Measurements from ENCODE around the gene SLC22A12. TPM values are rescaled to one million over a fixed set of nuclear protein-coding genes. Genes with fewer than 3 reads are reported as not detected.

SLC22A12 gene
- total RNA-seq, 1 donor from 2014 or later: not detected

DNA sequence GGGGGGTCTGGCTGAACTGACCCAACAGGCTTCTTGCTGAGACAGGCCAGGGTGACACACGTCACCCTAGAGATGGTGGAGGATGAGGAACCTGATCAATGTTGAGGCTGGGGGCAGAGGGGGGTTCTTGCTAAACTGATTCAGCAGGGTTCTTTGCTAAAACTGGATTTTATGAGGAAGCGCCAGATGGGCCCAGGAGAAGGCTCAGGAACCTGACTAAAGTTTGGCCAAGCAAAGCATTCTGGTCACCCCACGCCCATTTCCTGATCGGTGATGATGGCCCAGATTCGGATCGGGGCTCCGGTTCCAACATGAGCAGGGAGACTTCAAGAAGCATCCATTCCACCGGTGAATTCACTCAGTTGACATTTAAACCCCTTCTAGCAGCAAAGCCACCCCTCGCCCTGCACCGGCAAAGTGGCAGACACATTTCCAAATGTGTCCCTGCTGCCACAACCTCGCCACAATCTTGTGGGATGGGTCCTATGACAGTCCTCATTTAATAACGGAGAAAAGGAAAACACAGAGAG, 34.2 kb upstream of the SLC22A12 start:
- Histone ChIP-seq H3K27ac (no peak overlapping the region), H3K79me2 (ENCODE audit: low read depth) (no peaks in the 10 kb centered on the region), H3K27me3 (no peaks in the 10 kb centered on the region), H2AFZ (replicated peaks) (no peak overlapping the region), H3F3A (ENCODE audit: low read depth) (no peaks in the 10 kb centered on the region), H3K4me3 (no peak overlapping the region), H3K9ac (no peak overlapping the region), H4K20me1 (ENCODE audit: low read depth) (no peaks in the 10 kb centered on the region), H3K4me2 (no peak overlapping the region), H3K4me1 (peaks cover 17% of the 10 kb centered on the region), H3K9me3 (ENCODE audit: low read depth) (no peaks in the 10 kb centered on the region), H3K36me3 (no peaks in the 10 kb centered on the region)
- H3K27ac Mint-ChIP-seq: peak overlapping the region; percentile 81
- H3K36me3 Mint-ChIP-seq: no peaks in the 10 kb centered on the region
- H3K4me1 Mint-ChIP-seq: peaks cover 67% of the 10 kb centered on the region
- H3K4me3 Mint-ChIP-seq: no peak overlapping the region
- H3K9me3 Mint-ChIP-seq: peaks cover 10% of the 10 kb centered on the region
- H3K27me3 Mint-ChIP-seq (ENCODE audit: insufficient read depth, low read depth): peaks cover 15% of the 10 kb centered on the region
- DNase-seq (ENCODE audit: low spot score): no peak
- TF ChIP-seq EZH2phosphoT487 (IDR thresholded peaks at IDR 0.05) (no peak), EZH2 (IDR thresholded peaks at IDR 0.05) (no peak)
- TF ChIP-seq, protein P1, sequence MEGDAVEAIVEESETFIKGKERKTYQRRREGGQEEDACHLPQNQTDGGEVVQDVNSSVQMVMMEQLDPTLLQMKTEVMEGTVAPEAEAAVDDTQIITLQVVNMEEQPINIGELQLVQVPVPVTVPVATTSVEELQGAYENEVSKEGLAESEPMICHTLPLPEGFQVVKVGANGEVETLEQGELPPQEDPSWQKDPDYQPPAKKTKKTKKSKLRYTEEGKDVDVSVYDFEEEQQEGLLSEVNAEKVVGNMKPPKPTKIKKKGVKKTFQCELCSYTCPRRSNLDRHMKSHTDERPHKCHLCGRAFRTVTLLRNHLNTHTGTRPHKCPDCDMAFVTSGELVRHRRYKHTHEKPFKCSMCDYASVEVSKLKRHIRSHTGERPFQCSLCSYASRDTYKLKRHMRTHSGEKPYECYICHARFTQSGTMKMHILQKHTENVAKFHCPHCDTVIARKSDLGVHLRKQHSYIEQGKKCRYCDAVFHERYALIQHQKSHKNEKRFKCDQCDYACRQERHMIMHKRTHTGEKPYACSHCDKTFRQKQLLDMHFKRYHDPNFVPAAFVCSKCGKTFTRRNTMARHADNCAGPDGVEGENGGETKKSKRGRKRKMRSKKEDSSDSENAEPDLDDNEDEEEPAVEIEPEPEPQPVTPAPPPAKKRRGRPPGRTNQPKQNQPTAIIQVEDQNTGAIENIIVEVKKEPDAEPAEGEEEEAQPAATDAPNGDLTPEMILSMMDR (IDR thresholded peaks at IDR 0.05): no peak

DNA sequence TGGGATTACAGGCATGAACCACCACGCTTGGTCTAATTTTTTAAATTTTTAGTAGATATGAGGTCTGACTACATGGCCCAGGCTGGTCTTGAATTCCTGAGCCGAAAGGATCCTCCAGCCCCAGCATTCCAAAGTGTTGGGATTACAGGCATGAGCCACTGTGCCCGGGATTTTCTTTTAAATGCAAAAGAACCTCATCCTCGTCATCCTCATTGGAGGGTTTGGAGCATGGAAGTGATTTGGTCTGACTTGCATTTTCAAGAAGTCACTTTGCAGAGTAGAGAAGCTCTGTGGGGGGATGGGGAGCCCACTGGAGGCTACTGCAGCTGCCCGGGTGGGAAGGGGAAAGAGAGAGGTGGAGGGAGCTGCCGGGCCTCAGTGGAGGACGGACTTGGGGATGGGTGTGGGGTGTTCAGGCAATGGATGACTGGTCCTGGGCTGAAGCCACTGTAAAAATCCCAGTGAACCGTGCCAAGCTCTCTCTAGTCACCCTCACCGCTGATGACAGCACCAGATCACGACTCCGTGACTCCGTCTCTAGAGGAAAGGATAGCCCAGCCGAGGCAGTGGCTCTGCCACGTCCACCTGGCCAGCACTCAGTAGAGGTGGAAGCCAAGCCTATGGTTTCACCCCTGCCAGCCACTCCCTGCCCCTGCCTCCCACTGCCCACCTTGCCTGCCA, 32.8 kb upstream of the SLC22A12 start:
- H3K9ac ChIP-seq: no peak overlapping the region
- H3K27me3 Mint-ChIP-seq (ENCODE audit: insufficient read depth, low read depth): peaks cover 12% of the 10 kb centered on the region
- no peaks in the 10 kb centered on the region for H3K27me3 ChIP-seq
- H3K79me2 ChIP-seq (ENCODE audit: low read depth): no peaks in the 10 kb centered on the region
- H3K4me2 ChIP-seq: peak overlapping the region; percentile 28
- no peak overlapping the region for H3K4me3 ChIP-seq
- H2AFZ ChIP-seq (replicated peaks): no peak overlapping the region
- H3K27ac Mint-ChIP-seq: peak overlapping the region; percentile 88
- H3K4me3 Mint-ChIP-seq: no peak overlapping the region
- no peaks in the 10 kb centered on the region for H3K9me3 ChIP-seq (ENCODE audit: low read depth)
- peaks cover 64% of the 10 kb centered on the region for H3K4me1 Mint-ChIP-seq
- H3K36me3 ChIP-seq: no peaks in the 10 kb centered on the region
- no peaks in the 10 kb centered on the region for H4K20me1 ChIP-seq (ENCODE audit: low read depth)
- H3K36me3 Mint-ChIP-seq: no peaks in the 10 kb centered on the region
- no peak for TF ChIP-seq EZH2 (IDR thresholded peaks at IDR 0.05)
- no peak for TF ChIP-seq EZH2phosphoT487 (IDR thresholded peaks at IDR 0.05)
- TF ChIP-seq, protein P1 (IDR thresholded peaks at IDR 0.05): no peak
- peak; percentile 69 for DNase-seq (ENCODE audit: low spot score)
- H3K9me3 Mint-ChIP-seq: no peaks in the 10 kb centered on the region
- H3K4me1 ChIP-seq: peaks cover 17% of the 10 kb centered on the region
- H3K27ac ChIP-seq: no peak overlapping the region
- no peaks in the 10 kb centered on the region for H3F3A ChIP-seq (ENCODE audit: low read depth)

DNA sequence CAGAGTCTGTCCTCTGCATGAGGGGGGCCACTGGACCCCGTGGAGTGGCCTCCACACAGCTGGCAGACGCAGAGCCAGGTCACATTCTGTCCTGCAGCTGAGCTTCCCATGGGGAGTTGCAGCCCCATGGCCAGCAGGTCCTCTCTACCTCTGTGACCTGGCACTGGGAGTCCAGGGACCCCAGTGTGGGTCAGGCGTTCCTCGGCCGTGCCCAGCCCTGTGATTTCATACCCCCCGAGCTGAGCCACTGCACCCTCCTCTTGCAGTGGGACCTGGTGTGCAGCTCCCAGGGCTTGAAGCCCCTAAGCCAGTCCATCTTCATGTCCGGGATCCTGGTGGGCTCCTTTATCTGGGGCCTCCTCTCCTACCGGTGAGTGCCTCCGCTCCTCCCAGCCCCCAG, 32.2 kb upstream of the SLC22A12 start:
- H3K36me3 ChIP-seq: no peaks in the 10 kb centered on the region
- no peaks in the 10 kb centered on the region for H3K27me3 ChIP-seq
- H3K9me3 ChIP-seq (ENCODE audit: low read depth): no peaks in the 10 kb centered on the region
- Mint-ChIP-seq H3K4me3 (no peak overlapping the region), H3K27ac (peak overlapping the region; percentile 88), H3K4me1 (peaks cover 59% of the 10 kb centered on the region), H3K9me3 (no peaks in the 10 kb centered on the region), H3K27me3 (ENCODE audit: insufficient read depth, low read depth) (peaks cover 12% of the 10 kb centered on the region), H3K36me3 (no peaks in the 10 kb centered on the region)
- H2AFZ ChIP-seq (replicated peaks): no peak overlapping the region
- H3K9ac ChIP-seq: no peak overlapping the region
- no peaks in the 10 kb centered on the region for H3F3A ChIP-seq (ENCODE audit: low read depth)
- H4K20me1 ChIP-seq (ENCODE audit: low read depth): no peaks in the 10 kb centered on the region
- no peak overlapping the region for H3K4me3 ChIP-seq
- DNase-seq (ENCODE audit: low spot score): no peak
- H3K4me2 ChIP-seq: no peak overlapping the region
- H3K4me1 ChIP-seq: peaks cover 14% of the 10 kb centered on the region
- TF ChIP-seq EZH2phosphoT487 (IDR thresholded peaks at IDR 0.05): no peak
- TF ChIP-seq EZH2 (IDR thresholded peaks at IDR 0.05): no peak
- TF ChIP-seq, protein P1 (IDR thresholded peaks at IDR 0.05): no peak
- H3K27ac ChIP-seq: no peak overlapping the region
- no peaks in the 10 kb centered on the region for H3K79me2 ChIP-seq (ENCODE audit: low read depth)

Measured in neural progenitor cell (in vitro differentiated cells).